Osteocyte (in vitro differentiated cells): Measurements from ENCODE around the gene ADAMTSL1. TPM values are rescaled to one million over a fixed set of nuclear protein-coding genes. Genes with fewer than 3 reads are reported as not detected.

Source experiments
- DNase-seq: peaks from one replicate; pipeline ENCODE4 v3.0.0; 2021; ENCODE audit warnings: mixed read lengths; ENCODE audit not compliant: unreplicated experiment; ENCODE audit errors: extremely low spot score
- H3K27ac Mint-ChIP-seq: one replicate; pipeline ENCODE4 v1.8.0; 2021; ENCODE audit warnings: mild to moderate bottlenecking, mixed read lengths; ENCODE audit not compliant: unreplicated experiment
- H3K27me3 Mint-ChIP-seq: one replicate; pipeline ENCODE4 v1.8.0; 2021; ENCODE audit warnings: mixed read lengths; ENCODE audit not compliant: unreplicated experiment
- H3K36me3 Mint-ChIP-seq: one replicate; pipeline ENCODE4 v1.8.0; 2021; ENCODE audit warnings: mixed read lengths; ENCODE audit not compliant: unreplicated experiment
- H3K4me1 Mint-ChIP-seq: one replicate; pipeline ENCODE4 v1.8.0; 2021; ENCODE audit warnings: mixed read lengths; ENCODE audit not compliant: unreplicated experiment
- H3K4me3 Mint-ChIP-seq: one replicate; pipeline ENCODE4 v1.8.0; 2021; ENCODE audit warnings: mild to moderate bottlenecking, moderate library complexity, mixed read lengths; ENCODE audit not compliant: unreplicated experiment
- H3K9me3 Mint-ChIP-seq: one replicate; pipeline ENCODE4 v1.8.0; 2021; ENCODE audit warnings: mixed read lengths; ENCODE audit not compliant: unreplicated experiment
- total RNA-seq: library from RNA; stranded (reverse); gene quantifications from 2 replicates; pipeline ENCODE4 v1.2.1, GENCODE V29; 2021
- TF ChIP-seq, protein P1 (sequence below): fragments of 200-600 bp; sonication (generic); IDR thresholded peaks from 2 replicates; pipeline ENCODE4 v1.5.0; 2021; ENCODE audit warnings: antibody characterized with exemption, mild to moderate bottlenecking, moderate library complexity

Gene ADAMTSL1
- total RNA-seq, 1 donor from 2014 or later, result 1.5 TPM

- H3K4me1 Mint-ChIP-seq, result peaks cover 30% of the 10 kb centered on the region
- TF ChIP-seq, protein P1, sequence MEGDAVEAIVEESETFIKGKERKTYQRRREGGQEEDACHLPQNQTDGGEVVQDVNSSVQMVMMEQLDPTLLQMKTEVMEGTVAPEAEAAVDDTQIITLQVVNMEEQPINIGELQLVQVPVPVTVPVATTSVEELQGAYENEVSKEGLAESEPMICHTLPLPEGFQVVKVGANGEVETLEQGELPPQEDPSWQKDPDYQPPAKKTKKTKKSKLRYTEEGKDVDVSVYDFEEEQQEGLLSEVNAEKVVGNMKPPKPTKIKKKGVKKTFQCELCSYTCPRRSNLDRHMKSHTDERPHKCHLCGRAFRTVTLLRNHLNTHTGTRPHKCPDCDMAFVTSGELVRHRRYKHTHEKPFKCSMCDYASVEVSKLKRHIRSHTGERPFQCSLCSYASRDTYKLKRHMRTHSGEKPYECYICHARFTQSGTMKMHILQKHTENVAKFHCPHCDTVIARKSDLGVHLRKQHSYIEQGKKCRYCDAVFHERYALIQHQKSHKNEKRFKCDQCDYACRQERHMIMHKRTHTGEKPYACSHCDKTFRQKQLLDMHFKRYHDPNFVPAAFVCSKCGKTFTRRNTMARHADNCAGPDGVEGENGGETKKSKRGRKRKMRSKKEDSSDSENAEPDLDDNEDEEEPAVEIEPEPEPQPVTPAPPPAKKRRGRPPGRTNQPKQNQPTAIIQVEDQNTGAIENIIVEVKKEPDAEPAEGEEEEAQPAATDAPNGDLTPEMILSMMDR, result no peak
- H3K4me3 Mint-ChIP-seq, result no peak overlapping the region
- no peaks in the 10 kb centered on the region for H3K27me3 Mint-ChIP-seq
- no peak overlapping the region for H3K27ac Mint-ChIP-seq
- H3K9me3 Mint-ChIP-seq, result peaks cover 20% of the 10 kb centered on the region
- DNase-seq, result no peak
- H3K36me3 Mint-ChIP-seq, result peaks cover 11% of the 10 kb centered on the region
Measured at GRCh38 chr9:18564018-18564880, 90.3 kb downstream of the ADAMTSL1 start.

- H3K4me1 Mint-ChIP-seq, result peaks cover 34% of the 10 kb centered on the region
- no peaks in the 10 kb centered on the region for H3K27me3 Mint-ChIP-seq
- H3K9me3 Mint-ChIP-seq, result peaks cover 9% of the 10 kb centered on the region
- no peak overlapping the region for H3K4me3 Mint-ChIP-seq
- H3K27ac Mint-ChIP-seq, result peak overlapping the region; percentile 0
- H3K36me3 Mint-ChIP-seq, result peaks cover 5% of the 10 kb centered on the region
- DNase-seq, result no peak
- TF ChIP-seq, protein P1, result no peak
Measured at GRCh38 chr9:18566121-18566520, 92.2 kb downstream of the ADAMTSL1 start.

- DNase-seq, result no peak
- peaks cover 34% of the 10 kb centered on the region for H3K4me1 Mint-ChIP-seq
- no peaks in the 10 kb centered on the region for H3K36me3 Mint-ChIP-seq
Measured at GRCh38 chr9:18568973-18569372, 95.0 kb downstream of the ADAMTSL1 start.

GRCh38 chr9:18569941-18570630 lies 96.1 kb downstream of the ADAMTSL1 start:
- H3K4me1 Mint-ChIP-seq, result peaks cover 22% of the 10 kb centered on the region
- H3K4me3 Mint-ChIP-seq, result no peak overlapping the region
- no peaks in the 10 kb centered on the region for H3K9me3 Mint-ChIP-seq
- H3K27ac Mint-ChIP-seq, result no peak overlapping the region
- DNase-seq, result no peak
- H3K36me3 Mint-ChIP-seq, result no peaks in the 10 kb centered on the region
- TF ChIP-seq, protein P1, result no peak
- no peaks in the 10 kb centered on the region for H3K27me3 Mint-ChIP-seq

More at GRCh38 chr9:18568973-18569372, 95.0 kb downstream of the ADAMTSL1 start:
- TF ChIP-seq, protein P1, result no peak
- Mint-ChIP-seq H3K27ac (no peak overlapping the region), H3K27me3 (no peaks in the 10 kb centered on the region), H3K9me3 (no peaks in the 10 kb centered on the region), H3K4me3 (no peak overlapping the region)

DNA sequence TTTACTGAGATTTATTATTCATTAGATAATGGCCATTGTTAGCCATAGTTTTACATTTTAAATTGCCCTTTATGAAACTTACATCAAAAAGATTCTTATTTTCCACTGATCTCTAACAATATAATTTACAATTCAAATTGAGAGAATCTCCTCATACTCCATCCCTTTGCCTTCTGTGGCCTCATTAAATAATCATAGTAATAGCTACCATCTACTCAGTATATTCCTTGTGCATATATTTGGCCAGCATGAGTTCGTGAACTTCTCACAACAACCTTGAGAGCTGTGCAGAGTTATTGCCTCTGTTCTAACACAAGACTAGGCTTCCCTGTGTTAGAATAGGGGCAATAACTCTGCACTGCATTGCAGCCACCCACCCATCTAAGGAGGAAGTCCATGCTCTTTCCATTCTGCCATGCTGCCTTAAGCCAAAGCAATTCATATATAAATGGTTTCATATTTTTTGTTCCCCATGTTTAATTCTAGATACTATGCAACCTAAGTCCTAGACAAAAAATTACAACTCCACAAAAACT lies 99.1 kb downstream of the ADAMTSL1 start:
- Mint-ChIP-seq H3K9me3 (no peaks in the 10 kb centered on the region), H3K4me1 (peaks cover 11% of the 10 kb centered on the region), H3K27me3 (no peaks in the 10 kb centered on the region), H3K27ac (no peak overlapping the region), H3K4me3 (no peak overlapping the region), H3K36me3 (no peaks in the 10 kb centered on the region)
- DNase-seq, result no peak
- TF ChIP-seq, protein P1, result no peak
